Right hindlimb (tissue), 1 donor: ENCODE data around the gene PRDM12.

Experiments used
- DNase-seq: peaks from one replicate; pipeline ENCODE4 v3.0.0-alpha.2; 2018

Gene PRDM12

GRCh38 chr9:130731355-130731754 lies 67.0 kb downstream of the PRDM12 start:
- no peak for DNase-seq

- no peak for DNase-seq
Observed at GRCh38 chr9:130732136-130732535, 67.7 kb downstream of the PRDM12 start.
